ENCODE data around the gene KRT81. TPM values are rescaled to one million over a fixed set of nuclear protein-coding genes. Genes with fewer than 3 reads are reported as not detected.

The KRT81 gene
- total RNA-seq, 1 donor from 2014 or later = not detected

GRCh38 chr12:52323416-52324152 lies 32.2 kb upstream of the KRT81 start:
- peaks cover 9% of the 10 kb centered on the region for H3K27me3 Mint-ChIP-seq (ENCODE audit: insufficient read depth, low read depth)
- no peak overlapping the region for H3K27ac ChIP-seq
- H3K9me3 Mint-ChIP-seq = no peaks in the 10 kb centered on the region
- H3K27ac Mint-ChIP-seq = peak overlapping the region; percentile 57
- no peak overlapping the region for H3K4me3 ChIP-seq
- no peak overlapping the region for H3K4me3 Mint-ChIP-seq
- H3K36me3 ChIP-seq = no peaks in the 10 kb centered on the region
- DNase-seq (ENCODE audit: low spot score) = peak; percentile 37
- peaks cover 3% of the 10 kb centered on the region for H3K4me1 Mint-ChIP-seq
- no peaks in the 10 kb centered on the region for H4K20me1 ChIP-seq (ENCODE audit: low read depth)
- H2AFZ ChIP-seq (replicated peaks) = no peak overlapping the region
- no peaks in the 10 kb centered on the region for H3F3A ChIP-seq (ENCODE audit: low read depth)
- peak overlapping the region; percentile 18 for H3K4me2 ChIP-seq
- peaks cover 6% of the 10 kb centered on the region for H3K4me1 ChIP-seq
- H3K9me3 ChIP-seq (ENCODE audit: low read depth) = no peaks in the 10 kb centered on the region
- no peaks in the 10 kb centered on the region for H3K36me3 Mint-ChIP-seq
- TF ChIP-seq EZH2 (IDR thresholded peaks at IDR 0.05) (no peak), CTCF (IDR thresholded peaks at IDR 0.05) (no peak), EZH2phosphoT487 (IDR thresholded peaks at IDR 0.05) (no peak)
- H3K9ac ChIP-seq = no peak overlapping the region
- no peaks in the 10 kb centered on the region for H3K79me2 ChIP-seq (ENCODE audit: low read depth)
- H3K27me3 ChIP-seq = no peaks in the 10 kb centered on the region

- Mint-ChIP-seq H3K4me3 (no peak overlapping the region), H3K27ac (no peak overlapping the region), H3K27me3 (ENCODE audit: insufficient read depth, low read depth) (peaks cover 9% of the 10 kb centered on the region), H3K36me3 (no peaks in the 10 kb centered on the region), H3K9me3 (no peaks in the 10 kb centered on the region), H3K4me1 (peaks cover 3% of the 10 kb centered on the region)
- TF ChIP-seq EZH2phosphoT487 (IDR thresholded peaks at IDR 0.05) = no peak
- no peak for TF ChIP-seq CTCF (IDR thresholded peaks at IDR 0.05)
- no peaks in the 10 kb centered on the region for H3K27me3 ChIP-seq
- H3K79me2 ChIP-seq (ENCODE audit: low read depth) = no peaks in the 10 kb centered on the region
- H3K27ac ChIP-seq = no peak overlapping the region
- H2AFZ ChIP-seq (replicated peaks) = no peak overlapping the region
- no peak overlapping the region for H3K9ac ChIP-seq
- H4K20me1 ChIP-seq (ENCODE audit: low read depth) = no peaks in the 10 kb centered on the region
- H3K4me1 ChIP-seq = peaks cover 6% of the 10 kb centered on the region
- H3F3A ChIP-seq (ENCODE audit: low read depth) = no peaks in the 10 kb centered on the region
- H3K9me3 ChIP-seq (ENCODE audit: low read depth) = no peaks in the 10 kb centered on the region
- H3K36me3 ChIP-seq = no peaks in the 10 kb centered on the region
- H3K4me3 ChIP-seq = no peak overlapping the region
- DNase-seq (ENCODE audit: low spot score) = no peak
- no peak overlapping the region for H3K4me2 ChIP-seq
Measured at GRCh38 chr12:52323001-52323400, 31.7 kb upstream of the KRT81 start.

GRCh38 chr12:52322069-52322468 lies 30.7 kb upstream of the KRT81 start:
- Histone ChIP-seq H3K4me3 (no peak overlapping the region), H2AFZ (replicated peaks) (no peak overlapping the region), H3K79me2 (ENCODE audit: low read depth) (no peaks in the 10 kb centered on the region), H3K27ac (no peak overlapping the region), H3K27me3 (no peaks in the 10 kb centered on the region), H3K9ac (no peak overlapping the region), H3K4me2 (no peak overlapping the region), H4K20me1 (ENCODE audit: low read depth) (no peaks in the 10 kb centered on the region), H3K4me1 (peaks cover 6% of the 10 kb centered on the region), H3K9me3 (ENCODE audit: low read depth) (no peaks in the 10 kb centered on the region), H3F3A (ENCODE audit: low read depth) (no peaks in the 10 kb centered on the region), H3K36me3 (no peaks in the 10 kb centered on the region)
- Mint-ChIP-seq H3K4me1 (no peaks in the 10 kb centered on the region), H3K27ac (no peak overlapping the region), H3K36me3 (no peaks in the 10 kb centered on the region), H3K27me3 (ENCODE audit: insufficient read depth, low read depth) (peaks cover 8% of the 10 kb centered on the region), H3K9me3 (no peaks in the 10 kb centered on the region), H3K4me3 (no peak overlapping the region)
- TF ChIP-seq EZH2 (IDR thresholded peaks at IDR 0.05) (no peak), EZH2phosphoT487 (IDR thresholded peaks at IDR 0.05) (no peak), CTCF (IDR thresholded peaks at IDR 0.05) (no peak)
- DNase-seq (ENCODE audit: low spot score) = no peak

Data from neural progenitor cell (in vitro differentiated cells).